ENCODE results near the gene DUS2. TPM values are rescaled to one million over a fixed set of nuclear protein-coding genes. Genes with fewer than 3 reads are reported as not detected.

Gene DUS2
- polyA plus RNA-seq, 1 donor (not counting 4 experiments of a cell fraction or from before 2014, with no cell fraction given): 22.9 TPM

GRCh38 chr16:68069511-68070248 is 46.6 kb downstream of the DUS2 start:
- peaks cover 8% of the 10 kb centered on the region for H4K20me1 ChIP-seq (ENCODE audit: control insufficient read depth, extremely low read depth, insufficient read depth, low read length)
- H3K9ac ChIP-seq (ENCODE audit: control insufficient read depth, extremely low read depth, insufficient read depth, low read length): no peak overlapping the region
- no peak for FAIRE-seq
- H3K79me2 ChIP-seq (ENCODE audit: control insufficient read depth, insufficient read depth, low read length): no peaks in the 10 kb centered on the region
- no peak overlapping the region for H2AFZ ChIP-seq (ENCODE audit: control insufficient read depth, low read length)
- H3K9me3 ChIP-seq (ENCODE audit: control insufficient read depth, low read depth, low read length): no peaks in the 10 kb centered on the region
- H3K27ac ChIP-seq (ENCODE audit: control insufficient read depth, insufficient read depth, low read length): no peak overlapping the region
- peaks cover 20% of the 10 kb centered on the region for H3K4me1 ChIP-seq (ENCODE audit: control insufficient read depth, extremely low read depth, insufficient read depth, low read length)
- dilution Hi-C loops (cut with MboI; ENCODE audit: extremely low pct_ligation_motif_present, low sequenced_read_pairs): no loop called here
- no peak overlapping the region for H3K4me2 ChIP-seq (ENCODE audit: control insufficient read depth, extremely low read depth, insufficient read depth, low read depth, low read length)
- no peak overlapping the region for H3K4me3 ChIP-seq (ENCODE audit: control insufficient read depth in 2 of 3, extremely low read depth in 1 of 3, insufficient read depth in 2 of 3, low read depth in 1 of 3, low read length in 3 of 3)
- DNase-seq (ENCODE audit: low read depth, low spot score): no peak
- peaks cover 2% of the 10 kb centered on the region for H3K9me1 ChIP-seq (ENCODE audit: control insufficient read depth, extremely low read depth, insufficient read depth, low read length)
- no peaks in the 10 kb centered on the region for H3K27me3 ChIP-seq (ENCODE audit: control insufficient read depth, extremely low read depth, insufficient read depth, low read length)
- no peak for TF ChIP-seq EZH2 (IDR thresholded peaks at IDR 0.05; ENCODE audit: low read length)
- no peak for TF ChIP-seq CTCF (optimal IDR thresholded peaks at IDR 0.05 in 1 of 3, IDR thresholded peaks at IDR 0.05 in 1 of 3, conservative IDR thresholded peaks at IDR 0.05 in 1 of 3; ENCODE audit: extremely low read depth in 1 of 3, insufficient read depth in 2 of 3, low read length in 3 of 3)
- peaks cover 35 to 40% of the 10 kb centered on the region in 2 experiments for H3K36me3 ChIP-seq (ENCODE audit: control insufficient read depth in 2 of 2, extremely low read depth in 1 of 2, insufficient read depth in 2 of 2, low read length in 2 of 2)

- H4K20me1 ChIP-seq (ENCODE audit: control insufficient read depth, extremely low read depth, insufficient read depth, low read length): peaks cover 5% of the 10 kb centered on the region
- no peak overlapping the region for H3K27ac ChIP-seq (ENCODE audit: control insufficient read depth, insufficient read depth, low read length)
- dilution Hi-C loops (cut with MboI; ENCODE audit: extremely low pct_ligation_motif_present, low sequenced_read_pairs): no loop called here
- peaks cover 14% of the 10 kb centered on the region for H3K4me1 ChIP-seq (ENCODE audit: control insufficient read depth, extremely low read depth, insufficient read depth, low read length)
- H3K79me2 ChIP-seq (ENCODE audit: control insufficient read depth, insufficient read depth, low read length): no peaks in the 10 kb centered on the region
- TF ChIP-seq EZH2 (IDR thresholded peaks at IDR 0.05; ENCODE audit: low read length) (no peak), CTCF (optimal IDR thresholded peaks at IDR 0.05 in 1 of 3, IDR thresholded peaks at IDR 0.05 in 1 of 3, conservative IDR thresholded peaks at IDR 0.05 in 1 of 3; ENCODE audit: extremely low read depth in 1 of 3, insufficient read depth in 2 of 3, low read length in 3 of 3) (no peak)
- FAIRE-seq (no peak), DNase-seq (ENCODE audit: low read depth, low spot score) (no peak)
- no peak overlapping the region for H2AFZ ChIP-seq (ENCODE audit: control insufficient read depth, low read length)
- H3K36me3 ChIP-seq (ENCODE audit: control insufficient read depth in 2 of 2, extremely low read depth in 1 of 2, insufficient read depth in 2 of 2, low read length in 2 of 2): peaks cover 39 to 46% of the 10 kb centered on the region in 2 experiments
- H3K9me1 ChIP-seq (ENCODE audit: control insufficient read depth, extremely low read depth, insufficient read depth, low read length): peaks cover 2% of the 10 kb centered on the region
- no peaks in the 10 kb centered on the region for H3K27me3 ChIP-seq (ENCODE audit: control insufficient read depth, extremely low read depth, insufficient read depth, low read length)
- H3K9ac ChIP-seq (ENCODE audit: control insufficient read depth, extremely low read depth, insufficient read depth, low read length): no peak overlapping the region
- H3K9me3 ChIP-seq (ENCODE audit: control insufficient read depth, low read depth, low read length): no peaks in the 10 kb centered on the region
- H3K4me2 ChIP-seq (ENCODE audit: control insufficient read depth, extremely low read depth, insufficient read depth, low read depth, low read length): no peak overlapping the region
- no peak overlapping the region for H3K4me3 ChIP-seq (ENCODE audit: control insufficient read depth in 2 of 3, extremely low read depth in 1 of 3, insufficient read depth in 2 of 3, low read depth in 1 of 3, low read length in 3 of 3)
Measured at GRCh38 chr16:68070249-68070730, 47.2 kb downstream of the DUS2 start.
